ENCODE results near the gene RBMX2.
"Not testable (repeated sequence)": the region's sequence is repeated elsewhere in the genome, so short reads cannot be mapped to it uniquely, and the experiment has no call there.

Gene RBMX2

GRCh38 chrX:130401415-130402207, at the start of gene RBMX2:
RBMX2 (plus strand) TSS chrX:130401987; CDS start chrX:130402033, 46 bp downstream.
- Histone ChIP-seq H3K27me3 (ENCODE audit: insufficient read depth, low read length, poor library complexity) (no peaks in the 10 kb centered on the region), H3K4me2 (ENCODE audit: insufficient read depth, low read length) (peak within 1 kb of the TSS; percentile 89), H3K4me1 (ENCODE audit: insufficient read depth, low read length) (peaks cover 28% of the 10 kb centered on the region)

GRCh38 chrX:130352050-130352449, 49.7 kb upstream of the RBMX2 start:
- not testable (repeated sequence) for ATAC-seq (ENCODE audit: insufficient read depth, low read depth); H4K20me1 ChIP-seq (ENCODE audit: insufficient read depth, low read length); H3K4me3 ChIP-seq (ENCODE audit: low read depth in 1 of 2, low read length in 2 of 2); H3K79me2 ChIP-seq (ENCODE audit: insufficient read depth, low read length); H3K36me3 ChIP-seq (ENCODE audit: insufficient read depth, low read length); H3K27ac ChIP-seq (ENCODE audit: low read length); H3K27me3 ChIP-seq (ENCODE audit: insufficient read depth, low read length, poor library complexity); H3K9me3 ChIP-seq (ENCODE audit: insufficient read depth, low read length, severe bottlenecking); DNase-seq; H2AFZ ChIP-seq (ENCODE audit: low read depth, low read length); H3K9ac ChIP-seq (ENCODE audit: low read depth, low read length); H3K4me1 ChIP-seq (ENCODE audit: insufficient read depth, low read length); H3K4me2 ChIP-seq (ENCODE audit: insufficient read depth, low read length)

More at GRCh38 chrX:130401415-130402207, at the start of gene RBMX2:
- H3K79me2 ChIP-seq (ENCODE audit: insufficient read depth, low read length), result peaks cover 29% of the 10 kb centered on the region
- H4K20me1 ChIP-seq (ENCODE audit: insufficient read depth, low read length), result no peaks in the 10 kb centered on the region
- ATAC-seq (ENCODE audit: insufficient read depth, low read depth), result peak; percentile 94
- no peaks in the 10 kb centered on the region for H3K9me3 ChIP-seq (ENCODE audit: insufficient read depth, low read length, severe bottlenecking)
- H2AFZ ChIP-seq (ENCODE audit: low read depth, low read length), result peak within 1 kb of the TSS; percentile 91
- H3K36me3 ChIP-seq (ENCODE audit: insufficient read depth, low read length), result peaks cover 13% of the 10 kb centered on the region
- DNase-seq, result peak; percentile 76
- H3K9ac ChIP-seq (ENCODE audit: low read depth, low read length), result peak within 1 kb of the TSS; percentile 58
- no peak for TF ChIP-seq EZH2 (IDR thresholded peaks at IDR 0.05; ENCODE audit: borderline replicate concordance, low read depth, low read length, severe bottlenecking)
- TF ChIP-seq CTCF (IDR thresholded peaks at IDR 0.05; ENCODE audit: borderline replicate concordance, extremely low read depth, low read length, poor library complexity, severe bottlenecking), result no peak
- H3K27ac ChIP-seq (ENCODE audit: low read length), result peak within 1 kb of the TSS; percentile 73
- peak within 1 kb of the TSS; percentile 30 to 86 for H3K4me3 ChIP-seq (ENCODE audit: low read depth in 1 of 2, low read length in 2 of 2)

GRCh38 chrX:130376077-130376476, 25.7 kb upstream of the RBMX2 start:
- Histone ChIP-seq H3K27ac (ENCODE audit: low read length) (no peak overlapping the region), H3K79me2 (ENCODE audit: insufficient read depth, low read length) (no peaks in the 10 kb centered on the region), H3K4me3 (ENCODE audit: low read depth in 1 of 2, low read length in 2 of 2) (no peak overlapping the region), H3K9me3 (ENCODE audit: insufficient read depth, low read length, severe bottlenecking) (no peaks in the 10 kb centered on the region), H3K27me3 (ENCODE audit: insufficient read depth, low read length, poor library complexity) (no peaks in the 10 kb centered on the region), H4K20me1 (ENCODE audit: insufficient read depth, low read length) (no peaks in the 10 kb centered on the region), H3K4me2 (ENCODE audit: insufficient read depth, low read length) (no peak overlapping the region), H3K4me1 (ENCODE audit: insufficient read depth, low read length) (no peaks in the 10 kb centered on the region), H2AFZ (ENCODE audit: low read depth, low read length) (no peak overlapping the region), H3K9ac (ENCODE audit: low read depth, low read length) (no peak overlapping the region), H3K36me3 (ENCODE audit: insufficient read depth, low read length) (no peaks in the 10 kb centered on the region; the same call in 1 of the 2 replicates)
- TF ChIP-seq CTCF (IDR thresholded peaks at IDR 0.05; ENCODE audit: borderline replicate concordance, extremely low read depth, low read length, poor library complexity, severe bottlenecking), result no peak
- TF ChIP-seq EZH2 (IDR thresholded peaks at IDR 0.05; ENCODE audit: borderline replicate concordance, low read depth, low read length, severe bottlenecking), result no peak
- DNase-seq (no peak), ATAC-seq (ENCODE audit: insufficient read depth, low read depth) (no peak)

GRCh38 chrX:130378024-130378669, 23.6 kb upstream of the RBMX2 start:
- H2AFZ ChIP-seq (ENCODE audit: low read depth, low read length), result no peak overlapping the region
- H3K4me3 ChIP-seq (ENCODE audit: low read depth in 1 of 2, low read length in 2 of 2), result no peak overlapping the region
- no peaks in the 10 kb centered on the region for H3K9me3 ChIP-seq (ENCODE audit: insufficient read depth, low read length, severe bottlenecking)
- ATAC-seq (ENCODE audit: insufficient read depth, low read depth) (no peak), DNase-seq (no peak)
- TF ChIP-seq EZH2 (IDR thresholded peaks at IDR 0.05; ENCODE audit: borderline replicate concordance, low read depth, low read length, severe bottlenecking), result no peak
- no peak for TF ChIP-seq CTCF (IDR thresholded peaks at IDR 0.05; ENCODE audit: borderline replicate concordance, extremely low read depth, low read length, poor library complexity, severe bottlenecking)
- H3K4me2 ChIP-seq (ENCODE audit: insufficient read depth, low read length), result no peak overlapping the region
- H3K9ac ChIP-seq (ENCODE audit: low read depth, low read length), result no peak overlapping the region
- H3K79me2 ChIP-seq (ENCODE audit: insufficient read depth, low read length), result no peaks in the 10 kb centered on the region
- no peaks in the 10 kb centered on the region for H3K4me1 ChIP-seq (ENCODE audit: insufficient read depth, low read length)
- no peak overlapping the region for H3K27ac ChIP-seq (ENCODE audit: low read length)
- H3K27me3 ChIP-seq (ENCODE audit: insufficient read depth, low read length, poor library complexity), result no peaks in the 10 kb centered on the region
- no peaks in the 10 kb centered on the region for H3K36me3 ChIP-seq (ENCODE audit: insufficient read depth, low read length)
- no peaks in the 10 kb centered on the region for H4K20me1 ChIP-seq (ENCODE audit: insufficient read depth, low read length)

All from DND-41 (cell line).